K562 (cell line): ENCODE measurements around the gene HELZ. TPM values are rescaled to one million over a fixed set of nuclear protein-coding genes. Genes with fewer than 3 reads are reported as not detected.

Source experiments
- ATAC-seq: fragments of 200-7000 bp; cut with Tn5 transposase; 3 replicates; pipeline ENCODE4 v1.9.1; 2020; ENCODE audit warnings: moderate library complexity
- BruUV-seq: library from RNA; stranded (reverse); fragments of 400-500 nt; replicated peaks from 2 replicates; lab custom pipeline; 2021; lab: Mats Ljungman, UMichigan
- CTCF ChIA-PET: fragments of 300-600 bp; formaldehyde crosslinking; extraction: SDS; loops from one replicate; lab custom pipeline; 2021; ENCODE audit warnings: low intra/inter-chr PET ratio; lab: Yijun Ruan, JAX
- POLR2A ChIA-PET: fragments of 300-600, 350-650 bp; sonication (Branson Sonifier 250); formaldehyde crosslinking; extraction: SDS; loops from one replicate; lab custom pipeline; 2021; ENCODE audit warnings: antibody characterized with exemption, inconsistent platforms; lab: Yijun Ruan, JAX
- DNase-seq, 4 experiments: peaks; one replicate each; pipeline versions ENCODE4 v3.0.0 to v3.0.0-alpha.2; 2011 to 2018; ENCODE audit warnings: low spot score in 3 of 4, mixed read lengths in 3 of 4; ENCODE audit errors: extremely low read depth in 1 of 4
- FAIRE-seq: peaks from 2 replicates; lab custom pipeline; 2011; peaks lifted over from hg19 to GRCh38; lab: Jason Lieb, UNC
- H2AFZ ChIP-seq: 2 replicates; pipeline ENCODE4 v1.6.0; 2011; ENCODE audit warnings: low read depth, low read length, control low read depth, inconsistent platforms
- H3K27ac ChIP-seq: fragments of 200-600 bp; 3 replicates; pipeline ENCODE4 v1.8.0; 2011; ENCODE audit warnings: low read depth, mild to moderate bottlenecking, control low read depth, inconsistent platforms, low read length, moderate library complexity, mixed read lengths; ENCODE audit errors: extremely low read depth
- H3K27me3 ChIP-seq, 2 experiments: fragments of 300-600 bp in 1 of 2; 2 replicates in 1 of 2; 3 replicates in 1 of 2; pipeline versions ENCODE4 v1.6.0 to v1.8.0; 2011; ENCODE audit warnings: inconsistent platforms in 2 of 2, low read length in 2 of 2, mild to moderate bottlenecking in 1 of 2, mixed read lengths in 1 of 2, moderate library complexity in 1 of 2; ENCODE audit not compliant: control insufficient read depth in 2 of 2, insufficient read depth in 2 of 2
- H3K36me3 ChIP-seq: fragments of 300-600 bp; 3 replicates; pipeline ENCODE4 v1.8.0; 2011; ENCODE audit warnings: mild to moderate bottlenecking, low read length, inconsistent platforms; ENCODE audit not compliant: control insufficient read depth, insufficient read depth
- H3K4me1 ChIP-seq, 2 experiments: fragments of 200-600 bp in 1 of 2; replicated peaks in 1 of 2; 2 replicates in 1 of 2; 3 replicates in 1 of 2; pipeline versions ENCODE4 v1.5.1 to v1.8.0; 2011; ENCODE audit warnings: inconsistent platforms in 2 of 2, low read length in 2 of 2, mild to moderate bottlenecking in 1 of 2, mixed read lengths in 1 of 2, moderate library complexity in 1 of 2; ENCODE audit not compliant: control insufficient read depth in 2 of 2, insufficient read depth in 2 of 2
- H3K4me2 ChIP-seq: 2 replicates; pipeline ENCODE4 v1.6.1; 2011; ENCODE audit warnings: low read length, control low read depth, inconsistent platforms, mixed read lengths; ENCODE audit not compliant: insufficient read depth
- H3K4me3 ChIP-seq: fragments of 200-600 bp; sonication (generic), shearing (Covaris generic); 2 replicates; pipeline ENCODE4 v1.5.1; 2016; ENCODE audit warnings: control low read depth, inconsistent platforms
- H3K79me2 ChIP-seq: fragments of 200-600 bp; 3 replicates; pipeline ENCODE4 v1.8.0; 2011; ENCODE audit warnings: low read length, inconsistent platforms; ENCODE audit not compliant: control insufficient read depth, insufficient read depth
- H3K9ac ChIP-seq, 2 experiments: 2 replicates each; pipeline versions ENCODE4 v1.6.0 to v1.6.1; 2011; ENCODE audit warnings: low read depth in 2 of 2, low read length in 2 of 2, control low read depth in 1 of 2, inconsistent platforms in 1 of 2, mild to moderate bottlenecking in 1 of 2, mixed read lengths in 1 of 2; ENCODE audit not compliant: insufficient read depth in 1 of 2
- H3K9me1 ChIP-seq: one replicate; pipeline ENCODE4 v1.6.0; 2011; ENCODE audit warnings: inconsistent platforms, mild to moderate bottlenecking, low read length, moderate library complexity; ENCODE audit not compliant: control insufficient read depth, insufficient read depth
- H3K9me3 ChIP-seq: replicated peaks from 2 replicates; pipeline ENCODE4 v1.5.1; 2011; ENCODE audit warnings: low read depth, low read length, inconsistent platforms; ENCODE audit not compliant: control insufficient read depth, insufficient read depth
- H4K20me1 ChIP-seq: replicated peaks from 2 replicates; pipeline ENCODE4 v1.6.1; 2011; ENCODE audit warnings: low read length, inconsistent platforms, mixed read lengths; ENCODE audit not compliant: control insufficient read depth, insufficient read depth
- CEBPG ChIP-seq, 3 experiments: fragments of 200-800 bp in 1 of 3; sonication (Bioruptor generic) in 1 of 3; sonication (generic) in 1 of 3; formaldehyde crosslinking in 1 of 3; IDR thresholded peaks in 2 of 3; conservative IDR thresholded peaks in 1 of 3; 2 replicates each; pipeline versions ENCODE4 v1.6.1 to v1.8.0; 2016 to 2022; ENCODE audit warnings: missing compliant biosample characterization in 2 of 3, missing genetic modification characterization in 2 of 3, mild to moderate bottlenecking in 1 of 3, missing genetic modification reagents in 1 of 3
- E4F1 ChIP-seq: fragments of 250-450 bp; sonication (Bioruptor Pico); IDR thresholded peaks from 2 replicates; pipeline ENCODE4 v1.5.0; 2021; ENCODE audit warnings: mild to moderate bottlenecking, borderline replicate concordance
- ELF2 ChIP-seq: fragments of 250-450 bp; sonication (Bioruptor Pico); IDR thresholded peaks from 2 replicates; pipeline ENCODE4 v1.5.0; 2021; ENCODE audit warnings: mild to moderate bottlenecking
- FOXM1 ChIP-seq, 2 experiments: fragments of 450-650 bp in 1 of 2; sonication (generic) in 1 of 2; formaldehyde crosslinking in 1 of 2; IDR thresholded peaks; 2 replicates each; pipeline versions ENCODE4 v1.6.1 to v1.9.0; 2017 to 2022; ENCODE audit warnings: low read depth in 2 of 2, mild to moderate bottlenecking in 2 of 2, missing genetic modification reagents in 1 of 2, moderate library complexity in 1 of 2
- NCOA6 ChIP-seq: fragments of 450-650 bp; IDR thresholded peaks from 2 replicates; pipeline ENCODE4 v1.6.1; 2017; ENCODE audit warnings: mild to moderate bottlenecking
- POLR3A ChIP-seq: IDR thresholded peaks from 2 replicates; pipeline ENCODE4 v1.6.1; 2011; ENCODE audit warnings: borderline replicate concordance, mild to moderate bottlenecking, moderate library complexity; ENCODE audit not compliant: insufficient read length, insufficient read depth; ENCODE audit errors: extremely low read depth
- SLC30A9 ChIP-seq: fragments of 250-450 bp; sonication (Bioruptor Pico); IDR thresholded peaks from 2 replicates; pipeline ENCODE4 v1.8.0; 2022; ENCODE audit warnings: mild to moderate bottlenecking, moderate library complexity
- SNAPC5 ChIP-seq: fragments of 250-450 bp; sonication (Bioruptor Pico); IDR thresholded peaks from 2 replicates; pipeline ENCODE4 v1.8.0; 2021; ENCODE audit warnings: moderate library complexity, mild to moderate bottlenecking, inconsistent platforms
- TAF1 ChIP-seq: IDR thresholded peaks from 2 replicates; pipeline ENCODE4 v1.6.1; 2011; ENCODE audit warnings: mild to moderate bottlenecking, low read length, moderate library complexity; ENCODE audit not compliant: insufficient read depth, control insufficient read depth, severe bottlenecking; ENCODE audit errors: extremely low read depth
- ZNF551 ChIP-seq: fragments of 250-450 bp; sonication (Bioruptor Pico); IDR thresholded peaks from 2 replicates; pipeline ENCODE4 v1.5.0; 2021; ENCODE audit warnings: mild to moderate bottlenecking, moderate library complexity
- WGBS: fragments of 100-300 bp; shearing (Covaris generic); methylation state at CpG from one replicate; pipeline ENCODE4 v1.1.6; 2016; ENCODE audit warnings: low coverage, mixed read lengths; ENCODE audit not compliant: insufficient coverage; ENCODE audit errors: missing lambda C conversion rate; 5-methylcytosine and 5-hydroxymethylcytosine counted together
- in situ Hi-C: fragments of 300-500 bp; cut with MboI; formaldehyde crosslinking; loops from 4 replicates; pipeline ENCODE4 v1.15.0; 2018; ENCODE audit warnings: inconsistent platforms, mixed read lengths
- intact Hi-C: fragments of 100-400 bp; cut with micrococcal nuclease; formaldehyde crosslinking; loops from 2 replicates; pipeline ENCODE4 v1.14.2; 2022
- polyA plus RNA-seq, 8 experiments: library from polyadenylated mRNA; depleted of rRNA in 4 of 8; stranded (reverse) in 5 of 8; unstranded in 3 of 8; fragments of >200 nt; fragmentation: Nextera tagmentation in 2 of 8; fragmentation: Illumina TruSeq in 1 of 8; extraction: Ambion mirVana in 2 of 8; extraction: Trizol in 1 of 8; gene quantifications; 2 replicates each; pipeline versions ENCODE4 v1.2.1 to v1.2.3, GENCODE V29; 2011 to 2014; ENCODE audit warnings: inconsistent platforms in 1 of 8, missing spikeins in 1 of 8
- total RNA-seq, 7 experiments: library from RNA; depleted of rRNA in 6 of 7; stranded (reverse); fragments of >200 nt in 6 of 7; fragmentation: Illumina TruSeq in 2 of 7; extraction: Trizol in 2 of 7; gene quantifications; 2 replicates each; pipeline versions ENCODE4 v1.2.1 to v1.2.3, GENCODE V29; 2011 to 2021; ENCODE audit warnings: low replicate concordance in 1 of 7
- TF ChIP-seq, protein P1 (sequence below): sonication (generic); IDR thresholded peaks from 2 replicates; pipeline ENCODE4 v1.6.1; 2016
- TF ChIP-seq, protein P2 (sequence below): sonication (generic); formaldehyde crosslinking; IDR thresholded peaks from 2 replicates; pipeline ENCODE4 v1.8.0; 2022; ENCODE audit warnings: mild to moderate bottlenecking, low read depth, missing genetic modification reagents

The HELZ gene
- total and polyA plus RNA-seq, 9 of the 15 experiments (the other 6 are each of a cell fraction or from before 2014, with no cell fraction given): 5.2 to 39.8 (median 17.3) TPM

GRCh38 chr17:67224736-67225135, 20.3 kb downstream of the HELZ start:
- H3K4me2 ChIP-seq: peak overlapping the region; percentile 42; the same call in 1 of the 2 replicates
- H3K4me3 ChIP-seq: no peak overlapping the region
- no peaks in the 10 kb centered on the region for H3K9me1 ChIP-seq
- TF ChIP-seq ZNF551 (CRISPR knock-in tag) (no peak), POLR3A (no peak), SNAPC5 (CRISPR knock-in tag) (no peak), E4F1 (CRISPR knock-in tag) (no peak), ELF2 (CRISPR knock-in tag) (no peak), NCOA6 (no peak), TAF1 (no peak), SLC30A9 (no peak), FOXM1 (IDR thresholded peaks at IDR 0.05; ENCODE audit: low read depth) (no peak), FOXM1 (CRISPR knock-in tag; IDR thresholded peaks at IDR 0.05; ENCODE audit: low read depth) (no peak), CEBPG (CRISPR knock-in tag; IDR thresholded peaks at IDR 0.05) (no peak), CEBPG (tag; conservative IDR thresholded peaks at IDR 0.05 in 1 of 2, IDR thresholded peaks at IDR 0.05 in 1 of 2) (no peak)
- TF ChIP-seq, protein P1, sequence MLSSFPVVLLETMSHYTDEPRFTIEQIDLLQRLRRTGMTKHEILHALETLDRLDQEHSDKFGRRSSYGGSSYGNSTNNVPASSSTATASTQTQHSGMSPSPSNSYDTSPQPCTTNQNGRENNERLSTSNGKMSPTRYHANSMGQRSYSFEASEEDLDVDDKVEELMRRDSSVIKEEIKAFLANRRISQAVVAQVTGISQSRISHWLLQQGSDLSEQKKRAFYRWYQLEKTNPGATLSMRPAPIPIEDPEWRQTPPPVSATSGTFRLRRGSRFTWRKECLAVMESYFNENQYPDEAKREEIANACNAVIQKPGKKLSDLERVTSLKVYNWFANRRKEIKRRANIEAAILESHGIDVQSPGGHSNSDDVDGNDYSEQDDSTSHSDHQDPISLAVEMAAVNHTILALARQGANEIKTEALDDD: no peak
- TF ChIP-seq, protein P2, sequence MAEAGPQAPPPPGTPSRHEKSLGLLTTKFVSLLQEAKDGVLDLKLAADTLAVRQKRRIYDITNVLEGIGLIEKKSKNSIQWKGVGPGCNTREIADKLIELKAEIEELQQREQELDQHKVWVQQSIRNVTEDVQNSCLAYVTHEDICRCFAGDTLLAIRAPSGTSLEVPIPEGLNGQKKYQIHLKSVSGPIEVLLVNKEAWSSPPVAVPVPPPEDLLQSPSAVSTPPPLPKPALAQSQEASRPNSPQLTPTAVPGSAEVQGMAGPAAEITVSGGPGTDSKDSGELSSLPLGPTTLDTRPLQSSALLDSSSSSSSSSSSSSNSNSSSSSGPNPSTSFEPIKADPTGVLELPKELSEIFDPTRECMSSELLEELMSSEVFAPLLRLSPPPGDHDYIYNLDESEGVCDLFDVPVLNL (CRISPR knock-in tag): no peak
- WGBS: 91% methylated on average over 9 of the region's 9 CpGs
- peaks cover 11% of the 10 kb centered on the region for H4K20me1 ChIP-seq
- no peaks in the 10 kb centered on the region for H3K9me3 ChIP-seq
- no peak for DNase-seq
- H2AFZ ChIP-seq: no peak overlapping the region
- H3K36me3 ChIP-seq: peaks cover 37% of the 10 kb centered on the region
- H3K27me3 ChIP-seq: no peaks in the 10 kb centered on the region
- no peak for ATAC-seq
- peaks cover 81% of the 10 kb centered on the region for H3K79me2 ChIP-seq
- intact Hi-C loops: no loop called here
- no peak overlapping the region for H3K27ac ChIP-seq
- H3K4me1 ChIP-seq: no peaks in the 10 kb centered on the region; a peak in 1 of 5 replicates
- no TSS peak for BruUV-seq
- in situ Hi-C loops: no loop called here
- POLR2A ChIA-PET: interaction anchor here (0.8 kb wide), 1 partner anchor 22 kb away, joined by 3 read pairs; no protein-coding TSS in a partner anchor
- no peak overlapping the region for H3K9ac ChIP-seq
- CTCF ChIA-PET: no interaction called here
- no peak for FAIRE-seq
